Testis (tissue), 2 donors: ENCODE data around the gene KRTAP19-6.

Experiments
- CTCF ChIP-seq, 3 experiments: fragments of 450-650 bp in 2 of 3; fragments of 200-600 bp in 1 of 3; sonication (generic) in 1 of 3; IDR thresholded peaks; one replicate each; pipeline ENCODE4 v1.5.1; 2016 to 2019; ENCODE audit warnings: antibody characterized with exemption in 3 of 3, mild to moderate bottlenecking in 2 of 3, moderate library complexity in 1 of 3
- POLR2A ChIP-seq: fragments of 450-650 bp; IDR thresholded peaks from one replicate; pipeline ENCODE4 v1.6.1; 2017; ENCODE audit warnings: antibody characterized with exemption, mild to moderate bottlenecking, moderate library complexity

GRCh38 chr21:30541764-30542163 is at the start of gene KRTAP19-6:
- TF ChIP-seq CTCF (IDR thresholded peaks at IDR 0.05) (no peak), POLR2A (no peak)
